Activated T-helper 1 cell treated with anti-CD3 and anti-CD28 coated beads, Interleukin-2, amount 50 U/mL, for 16 hours (primary cell): ENCODE results near the gene CCDC74B.
"Not testable (repeated sequence)": the region's sequence is repeated elsewhere in the genome, so short reads cannot be mapped to it uniquely, and the experiment has no call there.

Experiments used
- DNase-seq, 2 donors: peaks; one replicate each; pipeline ENCODE4 v3.0.0-alpha.2; 2020; ENCODE audit warnings: low read depth in 1 of 2, low spot score in 1 of 2

CCDC74B gene

DNA sequence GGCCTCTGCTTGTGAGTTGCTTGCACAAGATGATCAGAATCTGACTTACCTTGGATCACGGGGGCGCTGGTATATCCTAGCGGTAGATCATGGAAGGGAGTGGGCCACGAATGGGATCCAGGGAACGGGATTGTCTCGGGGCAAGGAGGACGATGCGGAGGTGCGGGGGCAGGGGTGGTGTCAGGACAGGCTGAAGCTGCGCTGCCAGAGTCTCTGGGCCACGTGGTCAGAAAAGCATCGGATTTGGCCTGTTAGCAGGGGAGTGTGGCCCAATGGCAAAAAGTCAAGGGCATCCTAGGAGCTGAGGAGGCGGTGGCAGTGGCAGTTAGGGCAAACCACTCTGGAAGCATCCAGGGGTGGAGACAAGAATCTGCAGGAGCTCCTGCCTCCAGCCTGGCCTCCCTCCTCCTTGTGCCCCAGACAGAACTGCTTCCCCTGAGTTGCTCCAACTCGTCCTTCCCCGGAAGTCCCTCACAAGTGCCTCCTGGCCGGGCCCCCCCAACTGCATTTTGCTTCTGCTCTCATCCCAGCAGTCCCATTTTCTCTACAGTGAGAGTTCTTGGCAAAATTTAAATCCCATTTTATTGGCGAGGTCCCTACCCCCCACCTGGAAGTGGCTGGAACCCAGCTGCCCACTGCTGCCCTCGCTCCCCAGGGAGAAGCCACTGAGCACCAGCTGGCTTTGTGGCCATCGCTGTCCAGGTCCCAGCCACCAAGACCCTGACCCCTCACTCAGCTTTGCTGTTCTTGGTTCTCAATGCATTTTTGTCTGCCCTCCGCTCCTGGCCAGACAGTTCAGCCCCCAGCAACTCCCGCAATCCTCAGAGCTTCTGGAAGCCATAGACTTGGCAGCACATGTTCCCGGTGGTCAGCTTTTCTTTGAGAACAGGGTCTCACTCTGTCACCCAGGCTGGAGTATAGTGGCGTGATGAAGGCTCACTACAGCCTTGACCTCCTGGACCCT, 5.6 kb upstream of the CCDC74B start:
- no peak for DNase-seq

DNA sequence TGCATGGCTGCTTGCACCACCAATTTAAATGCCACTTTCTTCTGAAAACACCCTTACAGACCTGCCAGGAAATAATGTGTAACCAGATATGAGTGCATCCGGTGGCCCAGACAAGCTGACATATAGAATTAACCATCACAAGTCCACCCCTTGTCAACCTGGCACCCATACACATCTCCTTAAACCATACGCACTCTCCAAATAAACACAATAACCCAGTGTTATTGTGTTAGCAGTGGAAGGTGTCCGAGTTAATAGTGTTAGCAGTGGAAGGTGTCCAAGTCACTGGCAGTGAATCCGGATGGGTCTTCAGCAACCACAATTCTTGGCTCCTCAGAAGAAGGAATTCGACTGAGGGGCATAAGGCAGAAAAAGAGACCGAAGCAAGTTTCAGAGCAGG, 3.6 kb upstream of the CCDC74B start:
- not testable (repeated sequence) for DNase-seq

DNA sequence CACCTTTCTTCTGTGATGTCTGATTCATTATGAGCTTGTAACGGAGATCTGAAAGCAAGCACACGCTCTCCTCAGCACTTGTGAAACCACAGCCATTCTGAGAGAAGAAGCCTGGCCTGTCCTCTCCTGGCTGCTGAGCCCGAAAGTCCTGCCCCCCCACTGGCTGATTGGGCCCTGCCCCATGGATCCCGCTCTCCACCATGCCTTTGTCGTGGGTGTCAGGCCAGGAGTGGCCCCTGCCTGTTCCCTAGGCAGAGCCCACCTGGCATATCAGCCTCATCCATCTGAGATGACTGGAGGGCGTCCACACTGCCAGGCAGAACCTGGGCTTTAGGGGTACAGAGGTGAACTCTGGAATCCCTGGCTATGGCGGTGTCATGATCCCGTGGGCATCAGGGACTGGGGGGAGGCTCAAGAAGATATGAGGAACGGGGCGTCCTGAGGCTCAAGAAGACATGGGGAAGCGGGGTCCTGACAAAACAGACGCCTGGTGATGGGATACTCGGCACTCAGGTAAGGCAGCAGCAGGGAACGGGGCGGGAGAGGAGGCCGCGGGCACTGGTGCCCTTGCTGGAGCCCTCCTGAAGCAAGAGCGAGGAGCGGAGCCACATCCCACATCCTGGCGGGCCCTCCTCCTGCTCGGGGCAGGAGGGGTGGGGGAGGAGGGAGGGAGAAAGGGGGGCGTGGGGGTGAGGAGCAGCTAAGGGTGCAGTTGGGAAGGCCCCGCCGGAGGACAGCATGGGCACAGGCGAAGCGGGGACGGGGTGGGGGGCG, 1.5 kb downstream of the CCDC74B start:
- not testable (repeated sequence) for DNase-seq

DNA sequence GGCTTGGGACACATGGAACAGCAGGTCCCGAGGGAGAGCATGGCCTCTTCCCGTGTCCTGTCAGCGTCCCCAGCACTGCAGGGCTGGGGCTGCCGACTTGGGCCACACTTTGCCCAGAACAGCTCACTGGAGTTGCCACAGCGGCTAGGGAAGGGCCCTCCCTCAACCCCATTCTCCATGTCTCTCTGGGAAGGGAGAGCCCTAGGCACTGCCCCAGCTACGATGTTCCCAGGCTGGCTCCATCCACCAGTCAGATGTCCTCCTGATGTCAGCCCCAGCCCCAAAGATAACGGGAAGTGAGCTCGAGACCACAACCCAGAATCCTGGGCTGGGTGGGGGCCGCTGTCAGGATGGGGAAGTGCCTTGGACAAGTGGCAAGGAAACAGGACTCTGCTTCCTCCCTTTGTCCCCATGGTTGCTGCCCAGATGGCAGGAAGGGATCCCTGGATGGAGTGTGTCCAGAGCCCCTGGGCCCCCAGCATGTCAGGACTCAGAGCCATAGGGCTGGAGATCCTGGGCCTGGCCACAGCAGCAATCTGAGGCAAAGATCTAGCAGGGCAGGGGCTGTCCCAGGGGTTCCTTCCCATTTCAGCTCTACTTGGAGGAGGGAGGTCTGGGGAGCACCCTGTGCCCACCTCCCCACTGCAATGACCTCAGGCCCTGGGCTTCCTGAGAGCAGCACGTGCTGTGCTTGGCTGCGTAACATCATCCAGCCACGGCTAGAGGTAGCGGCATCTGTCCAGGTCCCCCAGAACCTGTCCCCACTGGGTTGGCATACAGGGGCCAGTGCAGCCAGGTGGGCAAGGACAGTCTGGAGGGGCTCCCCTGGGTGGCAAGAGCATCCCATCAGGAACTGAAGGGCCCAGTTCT, 2.3 kb downstream of the CCDC74B start:
- DNase-seq: not testable (repeated sequence)

DNA sequence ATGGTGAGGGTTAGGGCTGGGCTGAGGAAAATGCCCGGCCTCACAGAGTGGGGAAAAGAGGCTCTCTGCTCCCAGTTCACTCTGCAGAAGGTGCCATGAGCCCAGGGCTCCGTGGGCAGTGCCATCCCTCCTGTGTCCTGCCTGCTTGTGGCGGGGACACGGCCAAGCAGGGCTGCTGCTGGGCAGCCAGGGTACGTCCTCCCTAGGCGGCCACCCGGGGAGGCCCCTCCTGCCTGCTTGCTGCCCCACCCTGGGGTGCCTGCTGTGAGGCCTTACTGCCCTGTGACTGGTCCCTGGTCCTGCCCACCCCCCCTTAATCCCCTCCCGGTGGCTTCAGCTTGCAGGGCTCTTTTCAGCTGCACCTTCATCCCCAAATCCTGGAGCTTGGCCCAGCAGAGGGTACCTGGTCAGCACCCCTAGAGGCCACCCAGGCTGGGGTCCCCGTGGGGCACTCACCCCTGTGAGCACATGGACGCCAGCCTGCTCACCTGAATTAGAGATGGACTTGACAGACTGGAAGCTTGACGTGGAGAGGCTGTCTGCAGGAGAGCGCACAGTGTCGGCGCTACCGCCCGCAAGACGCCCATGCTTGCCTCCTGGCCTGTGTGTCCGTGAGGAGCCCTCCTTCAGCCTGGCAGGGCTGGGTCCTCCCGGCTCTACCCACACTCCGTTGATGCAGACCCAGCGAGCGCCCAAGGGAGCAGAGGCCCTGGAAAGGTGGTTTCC, 3.1 kb downstream of the CCDC74B start:
- DNase-seq: not testable (repeated sequence)

DNA sequence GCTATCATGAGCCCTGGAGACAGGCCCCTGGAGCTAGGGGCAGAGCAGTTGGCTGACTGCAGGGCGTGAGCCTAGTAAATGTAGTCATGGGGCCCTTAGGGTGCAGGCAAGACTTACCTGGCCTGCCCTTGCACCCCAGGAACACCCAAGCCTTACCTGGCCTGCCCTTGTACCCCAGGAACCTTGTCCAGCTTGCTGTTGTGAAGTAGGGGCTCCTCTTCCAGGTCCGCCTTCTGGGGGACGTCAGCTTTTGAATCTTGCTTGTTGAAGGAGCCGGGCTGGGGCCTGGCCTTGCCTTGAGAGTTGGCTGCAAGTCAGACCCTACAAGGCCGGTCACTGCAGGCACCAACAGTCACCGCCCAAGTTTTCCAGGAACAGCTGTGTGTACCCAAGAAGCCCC, 3.9 kb downstream of the CCDC74B start:
- not testable (repeated sequence) for DNase-seq

DNA sequence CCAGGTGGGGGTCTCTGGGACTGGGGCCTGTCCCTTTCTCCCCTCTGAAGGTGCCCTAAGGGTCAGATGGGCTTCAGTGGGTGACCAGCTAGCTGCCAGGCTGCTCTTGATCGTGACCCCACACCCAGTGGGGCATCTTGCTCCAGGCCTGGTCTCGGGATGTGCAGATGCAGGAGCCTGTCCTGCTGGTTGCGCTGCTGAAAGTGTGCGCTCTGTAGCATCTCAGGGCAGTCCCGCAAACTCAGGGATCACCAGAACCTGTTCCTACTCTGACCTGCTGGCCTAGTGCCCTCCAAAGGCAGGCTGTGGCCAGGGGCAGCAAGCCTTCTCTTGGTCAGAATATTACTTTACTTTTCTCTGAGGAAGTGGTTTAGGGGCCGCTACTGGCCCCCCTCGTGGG, 4.4 kb downstream of the CCDC74B start:
- not testable (repeated sequence) for DNase-seq

DNA sequence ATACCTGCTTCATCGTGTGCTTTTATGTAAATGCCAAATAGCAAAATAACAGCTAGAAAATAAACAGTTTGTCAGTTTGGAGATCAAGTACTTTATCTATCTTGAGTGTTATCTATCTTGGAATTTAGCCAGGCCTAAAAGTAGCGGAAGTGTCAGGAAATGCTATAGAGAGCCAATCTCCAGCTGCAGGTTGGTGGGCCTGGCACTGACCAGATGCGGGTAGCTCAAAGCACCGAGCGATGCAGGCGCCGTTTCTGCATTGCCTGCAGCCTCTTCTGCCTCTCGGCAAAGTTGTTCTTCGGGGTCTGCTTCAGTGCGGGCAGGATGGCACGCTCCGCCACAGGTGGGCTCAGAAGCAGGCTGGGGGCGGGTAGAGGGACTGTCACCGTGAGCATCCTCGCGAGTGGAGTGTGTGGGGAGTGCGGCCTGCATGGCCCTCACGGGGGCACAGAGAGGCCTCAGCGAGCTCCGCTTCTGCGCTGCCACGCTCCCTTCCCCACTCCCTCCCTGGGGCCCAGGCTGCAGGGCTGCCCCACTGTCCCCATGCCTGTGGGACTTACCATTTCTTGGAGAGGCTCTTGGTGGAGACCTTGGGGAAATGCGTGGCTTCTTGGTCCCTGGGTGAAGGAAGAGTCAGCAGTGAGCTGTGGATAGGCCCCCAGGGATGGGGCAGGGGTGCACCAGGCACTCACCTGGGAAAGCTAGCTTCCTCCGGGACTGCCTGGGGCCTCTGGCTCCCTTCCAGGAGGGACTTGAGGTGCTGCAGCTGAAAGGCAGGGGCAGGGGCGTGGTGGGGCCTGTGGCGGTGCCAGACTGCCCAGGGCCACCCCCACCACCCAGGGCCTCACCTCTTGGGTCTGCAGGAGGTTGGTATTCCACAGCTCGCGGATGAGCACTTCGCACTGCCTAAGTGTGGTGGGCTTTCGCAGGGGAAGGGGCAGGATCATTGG, 5.3 kb downstream of the CCDC74B start:
- not testable (repeated sequence) for DNase-seq

DNA sequence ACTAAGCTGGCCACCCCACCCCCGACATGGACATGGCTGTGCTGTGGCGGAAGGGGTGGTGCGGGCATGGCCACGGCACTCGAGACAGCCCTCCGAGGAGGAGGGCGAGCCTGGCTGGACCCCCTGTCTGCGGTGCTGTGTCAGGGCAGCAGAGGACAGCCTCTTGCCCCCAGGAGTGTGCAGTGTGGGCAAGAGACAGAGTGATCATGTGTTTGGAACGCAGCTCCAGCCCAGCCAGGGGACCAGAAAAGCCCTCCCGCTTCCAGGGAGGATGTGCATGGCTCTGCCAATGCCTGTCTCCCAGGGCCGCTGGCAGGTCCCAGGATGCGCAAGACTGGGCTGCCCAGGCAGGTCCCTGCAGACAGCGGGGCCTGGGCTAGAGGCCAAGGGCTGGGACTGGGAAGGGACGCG, 6.1 kb downstream of the CCDC74B start:
- DNase-seq: not testable (repeated sequence)

DNA sequence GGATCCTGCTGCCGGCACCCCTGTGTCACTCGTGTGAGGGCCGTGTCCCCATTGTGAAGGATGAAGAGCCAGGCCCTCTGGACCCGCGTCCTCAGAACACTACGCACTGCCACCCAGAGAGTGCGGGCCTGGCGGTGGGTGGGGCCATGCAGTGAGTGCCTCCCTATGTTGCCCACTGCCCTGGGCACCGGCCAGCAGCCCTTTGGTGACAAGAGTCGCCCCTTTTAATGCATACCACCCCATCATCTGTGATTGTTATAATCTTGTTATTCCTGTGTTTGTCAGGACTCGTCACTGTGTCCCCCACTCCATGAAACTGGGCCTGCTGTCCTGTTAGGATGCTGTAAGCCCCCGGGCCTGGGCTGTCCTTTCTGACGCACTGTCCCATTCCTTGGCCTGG, 6.6 kb downstream of the CCDC74B start:
- DNase-seq: not testable (repeated sequence)

DNA sequence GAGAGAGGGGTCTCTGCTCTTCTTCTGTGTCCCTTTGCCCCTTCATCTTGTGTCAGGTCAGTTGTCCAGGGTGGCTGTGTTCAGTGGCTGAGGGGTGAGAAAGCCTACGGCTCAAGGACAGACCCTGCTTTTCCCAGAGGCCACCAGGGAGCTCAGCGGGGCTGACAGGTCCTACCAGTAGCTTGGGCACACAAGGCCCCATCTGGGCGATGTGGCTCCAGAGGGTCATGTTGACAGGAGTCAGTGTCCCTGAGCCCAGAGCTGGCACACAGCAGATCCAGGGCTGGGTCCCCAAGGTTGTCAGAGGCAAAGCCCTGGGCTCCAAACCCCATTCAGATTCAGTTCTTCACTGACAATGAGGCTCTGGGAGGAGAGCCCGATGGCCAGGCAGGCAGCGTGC, 7.8 kb downstream of the CCDC74B start:
- DNase-seq: not testable (repeated sequence)

DNA sequence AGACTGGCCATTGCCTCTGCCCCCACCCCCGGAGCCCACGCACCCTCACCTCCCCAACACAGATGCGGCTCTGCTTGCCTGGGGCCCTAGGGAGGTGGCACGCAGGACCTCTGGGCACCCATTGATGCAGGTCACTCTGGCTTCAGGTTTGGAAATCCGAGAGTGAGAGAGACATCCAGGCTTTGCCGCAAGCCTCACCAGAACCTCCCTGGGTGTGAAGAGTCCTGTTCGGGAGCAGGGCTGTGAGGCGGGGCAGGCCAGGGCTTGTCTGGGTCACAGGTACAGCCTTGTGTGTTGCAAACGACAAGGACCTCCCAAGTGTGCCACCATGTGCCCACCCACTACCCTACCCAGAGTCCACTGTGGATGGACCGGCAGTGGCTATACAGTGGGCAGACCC, 8.4 kb downstream of the CCDC74B start:
- DNase-seq: not testable (repeated sequence)

DNA sequence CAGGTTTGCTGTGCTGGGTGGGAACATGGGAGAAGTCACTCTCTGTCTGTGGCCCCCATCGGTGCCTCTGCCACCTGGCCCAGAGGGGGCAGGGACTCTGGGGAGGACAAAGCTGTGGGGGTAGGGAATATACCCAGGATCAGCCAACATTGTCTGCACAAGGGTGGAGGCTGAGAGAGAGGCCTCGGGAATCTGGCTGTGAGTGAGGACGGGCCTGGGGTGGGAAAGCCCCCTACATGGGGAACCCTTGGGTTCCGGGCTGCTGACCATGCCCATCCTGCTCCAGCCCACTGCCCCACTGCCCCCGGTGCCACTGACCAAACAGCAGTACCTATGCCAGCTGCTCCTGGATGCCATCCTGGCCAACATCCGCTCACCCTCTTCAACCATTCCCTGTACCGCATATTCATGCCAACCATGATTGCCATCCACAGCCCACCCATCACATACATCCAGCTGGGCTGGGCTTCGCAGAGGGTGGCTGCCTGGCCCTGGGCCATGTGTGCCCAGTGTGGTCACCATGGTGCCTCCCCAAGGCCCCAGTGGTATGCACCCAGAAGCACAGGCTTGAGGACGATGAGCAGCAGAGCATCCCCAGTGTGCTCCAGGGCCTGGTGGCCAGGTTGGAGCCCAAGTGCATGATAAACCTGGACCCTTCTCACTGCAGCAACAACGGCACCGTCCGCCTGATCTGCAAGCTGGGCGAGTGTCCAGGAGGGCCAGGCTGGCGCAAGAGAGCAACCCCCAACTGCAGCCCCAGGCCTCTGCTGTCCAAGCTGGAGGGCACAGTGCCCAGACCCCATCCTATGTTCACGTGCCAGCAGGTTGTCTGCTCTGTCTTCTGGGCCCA, 9.0 kb downstream of the CCDC74B start:
- no peak for DNase-seq

DNA sequence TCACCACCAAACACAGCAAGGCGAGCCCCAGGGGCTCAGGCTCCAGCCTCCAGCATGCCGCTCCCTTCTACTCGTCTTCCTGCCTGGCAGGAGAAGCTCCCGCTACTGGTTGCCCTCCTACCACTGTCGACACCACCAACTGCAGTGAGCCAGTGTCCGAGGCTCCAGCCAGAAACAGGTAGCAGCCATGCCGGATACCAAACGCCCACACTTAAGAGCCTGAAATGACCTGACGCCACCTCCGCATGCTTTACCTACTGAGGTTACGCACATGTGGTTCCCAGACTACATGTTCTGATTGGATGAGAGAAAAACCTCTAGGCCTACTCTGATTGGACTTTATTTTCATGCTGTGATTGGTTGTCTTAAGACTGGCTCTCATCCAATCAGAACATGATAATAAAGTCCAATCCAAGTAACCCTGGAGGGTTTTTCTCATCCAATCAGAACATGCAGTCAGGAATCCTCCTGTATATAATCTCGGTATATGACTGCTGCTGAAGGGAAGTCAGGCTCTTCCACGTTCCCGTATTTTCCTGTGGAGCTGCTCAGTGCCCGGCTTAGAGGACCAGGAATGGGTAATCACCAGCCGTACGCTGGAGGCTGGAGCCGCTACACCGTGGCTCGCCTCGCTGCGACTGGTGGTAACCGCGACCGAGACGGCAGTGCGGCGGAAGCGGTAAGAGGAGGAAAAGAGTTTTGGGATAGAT, 15.6 kb downstream of the CCDC74B start, which contains the start of gene POTEF:
TSS of gene POTEF (minus strand) at position 103 of the 710 bp plus-strand sequence. CDS start 8,707 bp downstream, outside the sequence.
- DNase-seq: not testable (repeated sequence)

DNA sequence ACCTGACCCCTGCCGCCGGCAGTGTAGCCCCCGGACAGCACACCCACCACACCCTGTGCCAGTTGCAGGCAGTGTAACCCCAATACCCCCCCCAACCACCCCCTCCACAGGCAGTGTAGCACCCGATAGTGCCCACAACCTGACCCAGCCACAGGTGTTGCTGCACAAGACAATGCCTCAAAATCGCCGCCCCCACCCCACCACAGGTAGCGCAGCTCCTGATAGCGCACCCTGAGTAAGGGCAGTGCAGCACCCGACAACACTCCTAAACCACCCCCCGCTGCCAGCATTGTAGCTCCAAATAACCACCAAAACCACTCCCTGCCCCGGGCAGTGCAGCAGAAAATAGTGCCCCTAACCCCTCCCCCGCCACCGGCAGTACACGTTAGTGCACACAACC, 16.4 kb downstream of the CCDC74B start:
- not testable (repeated sequence) for DNase-seq

DNA sequence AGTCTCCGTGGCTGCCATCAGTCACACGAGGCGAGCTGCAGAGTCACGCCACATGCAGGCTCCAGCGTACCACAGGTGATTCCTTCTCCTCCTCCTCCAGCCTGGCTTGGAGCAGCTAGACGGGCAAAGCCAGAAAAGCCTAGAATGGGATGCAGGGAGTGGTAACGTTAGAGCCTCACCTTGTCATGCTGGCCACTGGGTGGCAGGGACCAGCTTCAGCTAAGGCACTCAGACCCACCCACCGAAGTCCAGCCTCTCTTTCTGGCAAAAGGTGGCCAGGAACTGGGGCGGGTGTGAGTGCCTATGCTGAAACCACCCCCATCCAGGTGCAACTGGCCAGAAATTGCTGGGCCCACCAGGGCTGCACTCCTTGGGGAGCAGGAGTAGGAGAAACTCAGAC, 17.2 kb downstream of the CCDC74B start:
- DNase-seq: not testable (repeated sequence)

DNA sequence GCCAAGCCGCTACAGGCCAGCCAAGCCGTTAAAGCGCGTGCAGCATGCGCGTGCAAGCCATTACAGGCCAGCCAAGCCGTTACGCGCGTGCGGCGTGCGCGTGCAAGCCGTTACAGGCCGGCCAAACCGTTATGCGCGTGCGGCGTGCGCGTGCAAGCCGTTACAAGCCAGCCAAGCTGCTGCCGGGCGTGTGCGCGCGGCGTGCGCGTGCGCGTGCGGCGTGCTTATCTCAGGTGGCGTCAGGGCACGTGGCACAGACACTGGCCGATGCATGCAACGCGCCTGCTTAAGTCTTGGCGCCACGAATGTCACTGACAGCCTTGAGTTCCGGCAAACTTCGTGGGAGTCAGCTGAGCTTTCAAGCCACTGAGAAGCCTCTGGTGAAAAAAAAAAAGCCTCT, 24.0 kb downstream of the CCDC74B start:
- DNase-seq: not testable (repeated sequence)
